Measurements from ENCODE around the gene GRIA2. TPM values are rescaled to one million over a fixed set of nuclear protein-coding genes. Genes with fewer than 3 reads are reported as not detected.

GRIA2 gene
- total RNA-seq, 2 experiments from 2014 or later: not detected

DNA sequence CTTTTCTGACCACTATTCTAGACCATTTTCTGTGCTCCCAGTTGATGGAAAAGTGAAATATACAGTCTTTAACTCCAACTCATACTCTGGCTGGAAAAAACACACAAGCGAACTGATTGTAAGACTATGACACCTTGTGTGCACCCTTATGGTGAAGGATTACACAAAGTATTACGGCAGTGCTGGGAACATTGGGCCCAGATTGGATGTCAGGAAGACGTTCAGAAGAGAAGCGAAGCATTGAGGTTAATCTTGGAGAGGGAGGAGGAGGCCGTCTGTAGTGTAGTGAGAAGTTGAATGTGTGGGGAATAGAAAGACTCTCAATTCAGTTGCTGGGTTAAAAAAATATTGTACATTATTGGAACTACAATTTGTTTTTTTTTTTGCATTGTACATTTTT lies 50.0 kb downstream of the GRIA2 start:
- Mint-ChIP-seq H3K27me3 (no peaks in the 10 kb centered on the region), H3K36me3 (no peaks in the 10 kb centered on the region), H3K27ac (no peak overlapping the region), H3K4me3 (no peak overlapping the region), H3K9me3 (peaks cover 34% of the 10 kb centered on the region), H3K4me1 (ENCODE audit: low read depth) (no peaks in the 10 kb centered on the region)
- DNase-seq: no peak
- POLR2A ChIA-PET: no interaction called here
- intact Hi-C loops (cut with micrococcal nuclease): no loop called here
- CTCF ChIA-PET: interaction anchor here (0.6 kb wide), 1 partner anchor 71 kb away, joined by 4 read pairs; no protein-coding TSS in a partner anchor

DNA sequence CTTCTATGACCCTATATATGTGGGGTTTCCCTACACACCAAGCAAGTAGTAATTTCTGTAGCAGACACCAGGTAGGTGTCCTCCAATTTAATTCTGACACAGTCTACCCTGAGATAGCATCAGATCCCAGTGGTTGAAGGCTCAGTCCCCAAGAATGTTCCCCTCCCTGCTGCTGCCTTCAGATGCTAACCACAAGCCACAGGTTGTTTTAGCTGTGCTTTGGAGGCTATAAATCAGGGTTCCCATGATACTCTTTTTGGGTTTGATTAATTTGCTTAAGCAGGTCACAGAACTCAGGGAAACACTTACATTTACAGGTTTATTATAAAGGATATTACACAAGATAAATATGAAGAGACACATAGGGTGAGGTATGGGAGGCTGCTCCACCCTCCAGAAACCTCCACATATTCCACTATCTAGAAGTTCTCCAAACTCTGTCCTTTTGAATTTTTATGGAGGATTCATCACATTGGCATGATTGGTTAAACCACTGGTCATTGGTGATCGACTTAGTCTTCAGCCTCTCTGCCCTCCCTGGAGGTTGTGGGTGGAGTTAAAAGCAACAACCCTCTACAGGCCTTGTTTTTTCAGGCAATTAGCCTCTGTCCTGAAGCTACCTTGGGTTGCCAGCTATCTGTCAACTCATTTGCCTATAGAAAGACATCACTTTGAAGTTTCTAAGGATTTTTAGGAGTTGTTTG lies 50.8 kb downstream of the GRIA2 start:
- Mint-ChIP-seq H3K27me3 (no peaks in the 10 kb centered on the region), H3K9me3 (peaks cover 32% of the 10 kb centered on the region), H3K4me1 (ENCODE audit: low read depth) (no peaks in the 10 kb centered on the region), H3K36me3 (no peaks in the 10 kb centered on the region), H3K4me3 (no peak overlapping the region), H3K27ac (no peak overlapping the region)
- POLR2A ChIA-PET: no interaction called here
- CTCF ChIA-PET: no interaction called here
- no peak for DNase-seq
- intact Hi-C loops (cut with micrococcal nuclease): no loop called here

DNA sequence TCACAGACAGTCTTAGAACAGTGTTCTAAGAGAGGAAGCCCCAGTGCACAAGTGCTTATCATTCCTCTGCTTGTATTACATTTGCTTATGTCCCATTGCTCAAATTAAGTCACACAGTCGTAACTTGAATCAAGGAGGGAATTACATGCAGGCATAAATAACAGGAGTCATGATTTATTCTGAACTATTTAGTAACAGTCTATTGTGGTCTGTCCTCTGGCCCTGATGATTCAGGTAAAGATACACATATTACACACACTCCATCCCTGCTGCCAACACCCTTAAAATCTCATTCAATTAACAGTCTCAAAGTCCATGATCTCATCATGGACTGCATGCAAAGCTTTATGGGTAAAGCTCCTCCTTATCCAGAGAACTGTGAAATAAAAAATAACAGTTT lies 60.1 kb downstream of the GRIA2 start:
- ChIA-PET POLR2A (no interaction called here), CTCF (no interaction called here)
- no peak for DNase-seq
- intact Hi-C loops (cut with micrococcal nuclease): no loop called here
- H3K27me3 Mint-ChIP-seq: no peaks in the 10 kb centered on the region
- no peaks in the 10 kb centered on the region for H3K36me3 Mint-ChIP-seq
- no peak overlapping the region for H3K4me3 Mint-ChIP-seq
- no peak overlapping the region for H3K27ac Mint-ChIP-seq
- H3K9me3 Mint-ChIP-seq: peaks cover 13% of the 10 kb centered on the region
- no peaks in the 10 kb centered on the region for H3K4me1 Mint-ChIP-seq (ENCODE audit: low read depth)

DNA sequence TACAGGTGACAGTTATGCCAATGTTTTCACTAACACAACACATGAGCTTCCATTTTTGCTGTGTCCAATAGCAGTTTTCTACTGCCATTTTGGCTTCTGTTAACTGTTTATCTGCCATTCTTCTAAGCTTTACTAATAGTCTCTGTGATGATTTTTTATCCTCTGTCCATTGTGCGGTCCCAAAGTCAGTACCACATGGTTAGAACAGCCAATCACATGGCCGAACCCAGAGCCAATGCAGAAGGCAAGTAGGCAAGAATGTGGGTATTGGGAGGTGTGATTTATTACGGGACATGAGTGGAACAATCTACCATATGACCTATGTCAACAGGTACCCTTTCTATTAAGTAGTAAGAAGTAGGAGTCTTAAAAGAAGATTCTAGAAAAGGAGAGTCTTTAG lies 61.5 kb downstream of the GRIA2 start:
- DNase-seq: no peak
- H3K4me3 Mint-ChIP-seq: no peak overlapping the region
- H3K27me3 Mint-ChIP-seq: no peaks in the 10 kb centered on the region
- ChIA-PET POLR2A (no interaction called here), CTCF (no interaction called here)
- H3K4me1 Mint-ChIP-seq (ENCODE audit: low read depth): no peaks in the 10 kb centered on the region
- no peak overlapping the region for H3K27ac Mint-ChIP-seq
- H3K36me3 Mint-ChIP-seq: no peaks in the 10 kb centered on the region
- H3K9me3 Mint-ChIP-seq: peaks cover 13% of the 10 kb centered on the region
- intact Hi-C loops (cut with micrococcal nuclease): no loop called here

DNA sequence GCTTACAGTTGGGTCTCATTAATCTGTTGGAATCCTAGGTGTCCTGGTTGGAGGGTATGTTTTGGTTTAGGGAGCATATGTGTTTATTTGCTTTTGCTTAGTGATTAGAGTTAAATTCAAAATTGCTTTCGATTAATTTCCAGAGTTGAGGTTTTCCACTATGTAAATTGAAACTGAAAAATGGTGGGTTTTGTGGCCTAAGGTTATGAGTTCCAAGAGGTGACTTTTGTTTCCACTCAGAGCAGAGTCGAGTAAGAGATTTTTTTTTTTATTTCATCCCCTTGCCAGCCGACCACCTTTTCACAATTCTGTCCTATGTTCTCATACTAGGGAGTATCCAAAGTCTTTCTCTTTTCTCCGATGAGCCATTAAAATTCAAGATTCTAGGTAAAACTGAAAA lies 66.9 kb downstream of the GRIA2 start:
- POLR2A ChIA-PET: no interaction called here
- intact Hi-C loops (cut with micrococcal nuclease): no loop called here
- H3K27me3 Mint-ChIP-seq: no peaks in the 10 kb centered on the region
- H3K4me1 Mint-ChIP-seq (ENCODE audit: low read depth): no peaks in the 10 kb centered on the region
- H3K27ac Mint-ChIP-seq: no peak overlapping the region
- no peak for DNase-seq
- H3K4me3 Mint-ChIP-seq: no peak overlapping the region
- H3K36me3 Mint-ChIP-seq: no peaks in the 10 kb centered on the region
- peaks cover 2% of the 10 kb centered on the region for H3K9me3 Mint-ChIP-seq
- CTCF ChIA-PET: no interaction called here

DNA sequence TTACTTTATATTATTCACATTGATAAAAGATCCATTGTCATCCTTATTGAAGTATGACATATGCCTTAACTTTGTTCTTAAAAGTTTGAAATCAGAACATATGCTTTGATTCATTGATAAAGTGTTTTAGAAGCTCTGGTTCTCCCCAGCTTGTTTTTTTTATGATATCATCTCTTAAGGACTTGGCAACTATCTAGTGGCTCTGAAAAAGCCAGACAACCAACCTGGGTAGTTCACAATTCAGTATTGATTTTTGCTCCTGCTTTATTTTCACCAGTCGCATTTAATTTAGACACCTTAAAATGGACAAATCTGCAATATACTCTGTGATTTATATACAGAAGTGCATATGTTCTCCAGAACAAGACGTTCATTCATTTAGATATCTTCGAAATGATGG lies 70.1 kb downstream of the GRIA2 start:
- DNase-seq: no peak
- no peaks in the 10 kb centered on the region for H3K27me3 Mint-ChIP-seq
- H3K4me1 Mint-ChIP-seq (ENCODE audit: low read depth): no peaks in the 10 kb centered on the region
- ChIA-PET CTCF (no interaction called here), POLR2A (no interaction called here)
- H3K9me3 Mint-ChIP-seq: peaks cover 2% of the 10 kb centered on the region
- intact Hi-C loops (cut with micrococcal nuclease): no loop called here
- no peaks in the 10 kb centered on the region for H3K36me3 Mint-ChIP-seq
- H3K4me3 Mint-ChIP-seq: no peak overlapping the region
- no peak overlapping the region for H3K27ac Mint-ChIP-seq

DNA sequence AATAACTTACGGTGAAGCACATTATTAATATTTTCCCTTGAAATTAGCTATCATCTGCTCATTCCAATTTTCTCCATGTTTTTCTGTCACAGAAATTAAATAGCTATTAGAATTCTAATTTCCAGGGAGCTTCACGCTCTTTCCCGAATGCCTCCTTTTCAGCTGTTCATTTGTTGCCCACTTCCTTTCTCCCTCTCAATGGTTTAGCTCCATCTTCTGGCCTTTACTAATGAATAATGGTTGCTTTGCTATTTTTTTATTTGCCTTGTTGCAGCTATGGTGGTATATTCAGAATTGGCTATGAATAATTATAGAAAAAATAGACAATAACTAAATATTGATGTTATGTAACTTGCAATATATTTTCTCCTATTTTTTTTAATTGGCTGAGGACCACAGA lies 70.5 kb downstream of the GRIA2 start:
- Mint-ChIP-seq H3K4me3 (no peak overlapping the region), H3K27me3 (no peaks in the 10 kb centered on the region), H3K27ac (no peak overlapping the region), H3K9me3 (peaks cover 2% of the 10 kb centered on the region), H3K36me3 (no peaks in the 10 kb centered on the region), H3K4me1 (ENCODE audit: low read depth) (no peaks in the 10 kb centered on the region)
- intact Hi-C loops (cut with micrococcal nuclease): no loop called here
- no peak for DNase-seq
- POLR2A ChIA-PET: no interaction called here
- CTCF ChIA-PET: no interaction called here

DNA sequence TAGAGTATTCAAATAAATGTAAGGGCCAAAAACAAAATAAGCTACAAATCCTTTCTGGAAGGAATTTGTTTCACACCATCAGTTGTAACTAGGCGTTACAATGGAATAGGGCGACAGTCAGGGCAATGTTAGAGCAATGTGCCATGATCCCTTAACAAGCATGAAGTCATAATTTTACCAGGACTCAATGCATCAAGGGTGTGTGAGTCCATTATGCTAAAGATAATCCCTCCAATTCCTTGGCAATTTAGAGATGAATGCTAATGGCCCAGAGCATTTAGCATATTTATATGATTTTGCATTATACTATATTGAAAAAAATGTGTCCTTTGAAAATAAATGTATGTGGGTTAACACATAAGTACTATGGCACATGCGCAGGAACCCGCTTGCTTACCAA lies 73.1 kb downstream of the GRIA2 start:
- peaks cover 6% of the 10 kb centered on the region for H3K9me3 Mint-ChIP-seq
- H3K27me3 Mint-ChIP-seq: no peaks in the 10 kb centered on the region
- POLR2A ChIA-PET: no interaction called here
- H3K27ac Mint-ChIP-seq: no peak overlapping the region
- H3K4me3 Mint-ChIP-seq: no peak overlapping the region
- intact Hi-C loops (cut with micrococcal nuclease): no loop called here
- H3K36me3 Mint-ChIP-seq: no peaks in the 10 kb centered on the region
- no peaks in the 10 kb centered on the region for H3K4me1 Mint-ChIP-seq (ENCODE audit: low read depth)
- DNase-seq: no peak
- CTCF ChIA-PET: no interaction called here

DNA sequence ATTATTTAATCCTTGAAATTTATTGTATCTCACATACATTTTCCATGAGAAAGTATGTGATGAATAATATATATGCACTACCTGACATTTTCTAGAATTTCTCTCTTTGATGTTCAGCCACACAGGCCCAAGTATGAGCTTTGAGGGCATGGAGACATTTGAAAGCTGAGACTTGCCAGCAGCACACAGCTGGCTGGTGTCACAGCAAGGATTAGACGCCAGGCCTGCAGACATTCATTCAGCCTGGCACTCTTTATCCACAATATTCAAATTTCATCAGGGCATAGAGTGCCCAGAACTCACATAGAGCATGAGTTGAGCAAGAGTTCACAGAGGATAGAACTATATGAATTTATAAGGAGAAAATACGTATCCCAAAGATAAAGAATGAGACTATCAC lies 74.0 kb downstream of the GRIA2 start:
- Mint-ChIP-seq H3K4me1 (ENCODE audit: low read depth) (no peaks in the 10 kb centered on the region), H3K27ac (no peak overlapping the region), H3K4me3 (no peak overlapping the region), H3K9me3 (peaks cover 6% of the 10 kb centered on the region), H3K36me3 (no peaks in the 10 kb centered on the region), H3K27me3 (no peaks in the 10 kb centered on the region)
- intact Hi-C loops (cut with micrococcal nuclease): no loop called here
- DNase-seq: no peak
- ChIA-PET POLR2A (no interaction called here), CTCF (no interaction called here)

DNA sequence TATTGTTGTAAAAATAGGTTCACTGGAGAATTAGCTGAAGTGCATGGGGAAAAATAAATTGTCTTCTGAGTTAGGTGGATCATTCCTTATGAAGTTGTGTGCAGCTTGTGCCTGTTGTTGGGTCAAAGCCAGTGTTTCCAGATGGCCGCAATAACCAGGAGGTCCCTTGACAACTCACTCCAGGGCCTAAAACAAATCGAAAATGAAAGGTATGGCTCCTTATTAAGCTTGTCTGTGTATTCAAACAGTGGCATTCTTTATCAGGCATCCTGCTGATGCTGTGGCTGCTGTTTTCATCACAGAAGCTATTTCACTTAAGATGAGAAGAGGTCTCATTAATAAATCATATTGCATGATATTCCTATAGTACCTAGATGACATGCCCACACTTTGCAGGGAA lies 80.2 kb downstream of the GRIA2 start:
- intact Hi-C loops (cut with micrococcal nuclease): no loop called here
- DNase-seq: no peak
- no peaks in the 10 kb centered on the region for H3K36me3 Mint-ChIP-seq
- POLR2A ChIA-PET: no interaction called here
- no peak overlapping the region for H3K4me3 Mint-ChIP-seq
- no peaks in the 10 kb centered on the region for H3K27me3 Mint-ChIP-seq
- no peaks in the 10 kb centered on the region for H3K4me1 Mint-ChIP-seq (ENCODE audit: low read depth)
- H3K9me3 Mint-ChIP-seq: peaks cover 12% of the 10 kb centered on the region
- H3K27ac Mint-ChIP-seq: no peak overlapping the region
- CTCF ChIA-PET: no interaction called here

DNA sequence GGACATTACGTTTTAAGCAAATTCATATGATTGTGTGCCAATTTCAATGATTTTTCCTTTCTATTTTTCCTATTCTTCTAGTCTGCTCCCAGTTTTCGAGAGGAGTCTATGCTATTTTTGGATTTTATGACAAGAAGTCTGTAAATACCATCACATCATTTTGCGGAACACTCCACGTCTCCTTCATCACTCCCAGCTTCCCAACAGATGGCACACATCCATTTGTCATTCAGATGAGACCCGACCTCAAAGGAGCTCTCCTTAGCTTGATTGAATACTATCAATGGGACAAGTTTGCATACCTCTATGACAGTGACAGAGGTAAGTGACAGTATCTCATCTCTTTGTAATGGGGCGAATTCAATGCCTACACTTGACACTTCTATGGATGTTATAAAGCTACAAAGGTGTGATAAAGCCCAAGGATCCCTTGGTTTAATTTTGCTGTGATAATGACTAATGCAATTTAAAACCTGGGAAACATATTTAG lies 83.0 kb downstream of the GRIA2 start:
- Mint-ChIP-seq H3K36me3 (no peaks in the 10 kb centered on the region), H3K9me3 (peaks cover 10% of the 10 kb centered on the region), H3K27ac (no peak overlapping the region), H3K4me1 (ENCODE audit: low read depth) (no peaks in the 10 kb centered on the region), H3K4me3 (no peak overlapping the region), H3K27me3 (no peaks in the 10 kb centered on the region)
- CTCF ChIA-PET: no interaction called here
- POLR2A ChIA-PET: no interaction called here
- DNase-seq: no peak
- intact Hi-C loops (cut with micrococcal nuclease): no loop called here

DNA sequence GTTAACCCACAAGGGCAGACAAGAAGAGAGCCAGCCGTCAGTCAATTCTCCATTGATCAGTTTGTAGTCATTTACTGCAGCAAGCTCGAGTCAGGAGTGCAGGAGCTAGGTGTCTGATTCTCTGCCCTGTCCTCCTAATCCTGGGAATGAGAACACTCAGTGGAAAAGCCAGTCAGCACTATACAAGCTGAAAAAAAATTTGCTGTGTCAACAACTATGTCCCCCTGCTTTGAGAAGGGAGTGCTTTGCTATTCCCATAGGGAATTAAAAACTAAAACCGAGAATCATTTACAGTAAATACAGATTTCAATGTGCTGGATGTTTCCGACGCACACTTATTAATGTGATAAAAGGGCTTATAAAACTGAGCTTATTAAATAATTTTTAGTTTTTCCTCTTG lies 84.2 kb downstream of the GRIA2 start:
- no peak overlapping the region for H3K27ac Mint-ChIP-seq
- intact Hi-C loops (cut with micrococcal nuclease): no loop called here
- DNase-seq: no peak
- H3K36me3 Mint-ChIP-seq: no peaks in the 10 kb centered on the region
- CTCF ChIA-PET: no interaction called here
- H3K4me1 Mint-ChIP-seq (ENCODE audit: low read depth): no peaks in the 10 kb centered on the region
- H3K9me3 Mint-ChIP-seq: peaks cover 10% of the 10 kb centered on the region
- no peak overlapping the region for H3K4me3 Mint-ChIP-seq
- H3K27me3 Mint-ChIP-seq: no peaks in the 10 kb centered on the region
- POLR2A ChIA-PET: no interaction called here

DNA sequence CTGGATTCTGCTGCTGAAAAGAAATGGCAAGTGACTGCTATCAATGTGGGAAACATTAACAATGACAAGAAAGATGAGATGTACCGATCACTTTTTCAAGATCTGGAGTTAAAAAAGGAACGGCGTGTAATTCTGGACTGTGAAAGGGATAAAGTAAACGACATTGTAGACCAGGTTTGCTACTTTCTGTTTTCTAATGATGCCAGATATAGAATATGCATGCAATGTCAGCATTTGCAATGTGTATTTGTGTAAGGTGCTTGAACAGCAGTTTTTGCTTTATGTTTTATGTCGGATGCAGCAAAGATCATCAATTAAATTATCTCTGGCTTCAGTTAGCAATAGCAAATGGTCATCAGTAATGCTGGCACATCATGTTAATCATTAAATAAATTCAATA lies 92.2 kb downstream of the GRIA2 start:
- no peak overlapping the region for H3K27ac Mint-ChIP-seq
- POLR2A ChIA-PET: no interaction called here
- DNase-seq: no peak
- CTCF ChIA-PET: no interaction called here
- H3K27me3 Mint-ChIP-seq: no peaks in the 10 kb centered on the region
- intact Hi-C loops (cut with micrococcal nuclease): no loop called here
- H3K36me3 Mint-ChIP-seq: no peaks in the 10 kb centered on the region
- H3K4me1 Mint-ChIP-seq (ENCODE audit: low read depth): no peaks in the 10 kb centered on the region
- H3K4me3 Mint-ChIP-seq: no peak overlapping the region
- H3K9me3 Mint-ChIP-seq: no peaks in the 10 kb centered on the region
